ENCODE measurements around the gene HYAL4. TPM values are rescaled to one million over a fixed set of nuclear protein-coding genes. Genes with fewer than 3 reads are reported as not detected.

Gene HYAL4
- total RNA-seq, 1 experiment from 2014 or later = not detected

GRCh38 chr7:123797673-123798531 lies 47.1 kb upstream of the HYAL4 start:
- POLR2A ChIA-PET (ENCODE audit: low non-redundant PET) = no interaction called here
- DNase-seq (ENCODE audit: low spot score) = peak; percentile 70
- no TSS peak for BruUV-seq (replicated peaks)

DNA sequence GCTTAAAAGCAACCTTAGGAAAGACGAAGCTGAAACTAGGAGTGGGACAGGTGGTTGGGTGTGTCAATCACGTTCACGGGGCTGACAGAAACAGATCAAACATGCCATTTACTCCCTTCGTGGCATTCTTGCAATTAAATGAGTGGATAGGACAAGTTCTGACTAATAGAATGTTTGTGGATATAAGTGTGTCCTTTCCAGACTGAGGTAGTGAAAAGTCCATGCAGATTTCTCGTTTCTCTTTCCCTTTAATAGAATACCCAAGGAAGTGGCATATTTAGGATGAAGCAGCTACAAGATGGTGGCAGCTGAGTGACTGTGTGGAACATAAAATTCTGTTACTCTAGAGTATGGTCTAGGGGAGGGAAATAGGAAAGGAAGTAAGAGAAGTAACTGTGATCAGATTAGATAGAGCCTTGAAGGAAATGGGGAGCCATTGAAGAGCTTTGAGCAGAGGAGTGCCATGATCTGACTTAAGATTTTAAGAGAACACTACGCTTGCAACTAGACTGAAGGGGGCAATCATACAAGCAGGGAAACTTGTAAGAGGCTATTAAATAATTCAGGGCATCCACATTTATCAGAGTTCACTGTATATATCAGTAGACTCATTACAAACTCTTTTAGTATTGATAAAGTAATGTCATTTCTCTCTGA lies 46.3 kb upstream of the HYAL4 start:
- H3K36me3 ChIP-seq (ENCODE audit: insufficient read depth, low read length, poor library complexity, severe bottlenecking) = no peaks in the 10 kb centered on the region
- no peak overlapping the region for H3K4me3 ChIP-seq (ENCODE audit: low read depth, low read length, poor library complexity, severe bottlenecking)
- POLR2A ChIA-PET (ENCODE audit: low non-redundant PET) = no interaction called here
- CTCF ChIA-PET = interaction anchor here (1.1 to 2.7 kb wide), 3 partner anchors 67 to 116 kb away, joined by 3 to 10 read pairs (median 3); no protein-coding TSS in a partner anchor
- no TSS peak for BruUV-seq (replicated peaks)
- no peaks in the 10 kb centered on the region for H3K9me3 ChIP-seq (ENCODE audit: low read depth, low read length, poor library complexity, severe bottlenecking)
- TF ChIP-seq EZH2 (IDR thresholded peaks at IDR 0.05; ENCODE audit: borderline replicate concordance, low read depth, low read length, poor library complexity, severe bottlenecking) = no peak
- TF ChIP-seq, protein P1, sequence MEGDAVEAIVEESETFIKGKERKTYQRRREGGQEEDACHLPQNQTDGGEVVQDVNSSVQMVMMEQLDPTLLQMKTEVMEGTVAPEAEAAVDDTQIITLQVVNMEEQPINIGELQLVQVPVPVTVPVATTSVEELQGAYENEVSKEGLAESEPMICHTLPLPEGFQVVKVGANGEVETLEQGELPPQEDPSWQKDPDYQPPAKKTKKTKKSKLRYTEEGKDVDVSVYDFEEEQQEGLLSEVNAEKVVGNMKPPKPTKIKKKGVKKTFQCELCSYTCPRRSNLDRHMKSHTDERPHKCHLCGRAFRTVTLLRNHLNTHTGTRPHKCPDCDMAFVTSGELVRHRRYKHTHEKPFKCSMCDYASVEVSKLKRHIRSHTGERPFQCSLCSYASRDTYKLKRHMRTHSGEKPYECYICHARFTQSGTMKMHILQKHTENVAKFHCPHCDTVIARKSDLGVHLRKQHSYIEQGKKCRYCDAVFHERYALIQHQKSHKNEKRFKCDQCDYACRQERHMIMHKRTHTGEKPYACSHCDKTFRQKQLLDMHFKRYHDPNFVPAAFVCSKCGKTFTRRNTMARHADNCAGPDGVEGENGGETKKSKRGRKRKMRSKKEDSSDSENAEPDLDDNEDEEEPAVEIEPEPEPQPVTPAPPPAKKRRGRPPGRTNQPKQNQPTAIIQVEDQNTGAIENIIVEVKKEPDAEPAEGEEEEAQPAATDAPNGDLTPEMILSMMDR (conservative IDR thresholded peaks at IDR 0.05; ENCODE audit: low read depth, low read length) = no peak
- no peaks in the 10 kb centered on the region for H3K27me3 ChIP-seq (replicated peaks; ENCODE audit: insufficient read depth, low read depth, low read length, poor library complexity)
- H3K4me1 ChIP-seq (ENCODE audit: insufficient read depth, low read length, poor library complexity, severe bottlenecking) = no peaks in the 10 kb centered on the region
- no peak overlapping the region for H3K27ac ChIP-seq (ENCODE audit: low read depth, low read length, poor library complexity, severe bottlenecking)
- no peak for DNase-seq (ENCODE audit: low spot score)
- intact Hi-C loops (cut with micrococcal nuclease; ENCODE audit: unreplicated experiment) = loop anchor here (1.0 to 10.0 kb wide), 4 partner anchors 67 to 986 kb away; no protein-coding TSS in a partner anchor

More at GRCh38 chr7:123797673-123798531, 47.1 kb upstream of the HYAL4 start:
- Histone ChIP-seq H3K36me3 (ENCODE audit: insufficient read depth, low read length, poor library complexity, severe bottlenecking) (no peaks in the 10 kb centered on the region), H3K27ac (ENCODE audit: low read depth, low read length, poor library complexity, severe bottlenecking) (no peak overlapping the region), H3K4me1 (ENCODE audit: insufficient read depth, low read length, poor library complexity, severe bottlenecking) (no peaks in the 10 kb centered on the region), H3K27me3 (replicated peaks; ENCODE audit: insufficient read depth, low read depth, low read length, poor library complexity) (no peaks in the 10 kb centered on the region), H3K4me3 (ENCODE audit: low read depth, low read length, poor library complexity, severe bottlenecking) (no peak overlapping the region), H3K9me3 (ENCODE audit: low read depth, low read length, poor library complexity, severe bottlenecking) (no peaks in the 10 kb centered on the region)
- intact Hi-C loops (cut with micrococcal nuclease; ENCODE audit: unreplicated experiment) = loop anchor here (1.0 to 10.0 kb wide), 4 partner anchors 67 to 987 kb away; no protein-coding TSS in a partner anchor
- CTCF ChIA-PET = interaction anchor here (0.8 to 2.7 kb wide), 5 partner anchors 67 to 987 kb away, joined by 3 to 10 read pairs (median 3); no protein-coding TSS in a partner anchor
- no peak for TF ChIP-seq EZH2 (IDR thresholded peaks at IDR 0.05; ENCODE audit: borderline replicate concordance, low read depth, low read length, poor library complexity, severe bottlenecking)
- TF ChIP-seq, protein P1 (conservative IDR thresholded peaks at IDR 0.05; ENCODE audit: low read depth, low read length) = peak; percentile 72

DNA sequence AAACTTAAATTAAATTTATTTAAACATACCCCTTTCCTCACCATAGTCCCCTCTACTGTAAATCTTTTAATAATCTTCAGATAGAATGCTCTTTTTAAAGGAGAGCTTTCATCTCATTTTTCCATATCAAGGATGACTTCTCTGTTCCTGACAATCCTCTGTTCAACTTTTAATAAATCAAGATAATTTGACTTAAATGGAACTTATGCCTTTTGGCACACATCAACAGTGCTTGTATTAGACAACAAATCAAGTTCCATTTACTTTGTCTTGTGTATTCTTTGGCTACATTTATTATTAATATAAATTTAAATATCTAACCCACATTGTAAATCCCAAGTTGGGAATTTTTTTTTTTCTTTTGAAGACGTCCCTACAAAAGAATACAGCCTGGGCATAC lies 42.7 kb upstream of the HYAL4 start:
- no peak overlapping the region for H3K27ac ChIP-seq (ENCODE audit: low read depth, low read length, poor library complexity, severe bottlenecking)
- intact Hi-C loops (cut with micrococcal nuclease; ENCODE audit: unreplicated experiment) = no loop called here
- TF ChIP-seq EZH2 (IDR thresholded peaks at IDR 0.05; ENCODE audit: borderline replicate concordance, low read depth, low read length, poor library complexity, severe bottlenecking) = no peak
- TF ChIP-seq, protein P1 (conservative IDR thresholded peaks at IDR 0.05; ENCODE audit: low read depth, low read length) = no peak
- H3K9me3 ChIP-seq (ENCODE audit: low read depth, low read length, poor library complexity, severe bottlenecking) = no peaks in the 10 kb centered on the region
- H3K4me3 ChIP-seq (ENCODE audit: low read depth, low read length, poor library complexity, severe bottlenecking) = no peak overlapping the region
- no TSS peak for BruUV-seq (replicated peaks)
- H3K27me3 ChIP-seq (replicated peaks; ENCODE audit: insufficient read depth, low read depth, low read length, poor library complexity) = no peaks in the 10 kb centered on the region
- no peaks in the 10 kb centered on the region for H3K4me1 ChIP-seq (ENCODE audit: insufficient read depth, low read length, poor library complexity, severe bottlenecking)
- H3K36me3 ChIP-seq (ENCODE audit: insufficient read depth, low read length, poor library complexity, severe bottlenecking) = no peaks in the 10 kb centered on the region
- POLR2A ChIA-PET (ENCODE audit: low non-redundant PET) = no interaction called here
- CTCF ChIA-PET = no interaction called here
- no peak for DNase-seq (ENCODE audit: low spot score)
